GDM1 (cell line): Measurements from ENCODE around the gene MAN1B1.
"Not testable (repeated sequence)": the region's sequence is repeated elsewhere in the genome, so short reads cannot be mapped to it uniquely, and the experiment has no call there.

Source experiments
- DNase-seq: peaks from one replicate; lab custom pipeline; 2025; lab: John Stamatoyannopoulos, UW

The MAN1B1 gene

GRCh38 chr9:137052998-137053943 lies 33.5 kb upstream of the MAN1B1 start:
- no peak for DNase-seq

DNA sequence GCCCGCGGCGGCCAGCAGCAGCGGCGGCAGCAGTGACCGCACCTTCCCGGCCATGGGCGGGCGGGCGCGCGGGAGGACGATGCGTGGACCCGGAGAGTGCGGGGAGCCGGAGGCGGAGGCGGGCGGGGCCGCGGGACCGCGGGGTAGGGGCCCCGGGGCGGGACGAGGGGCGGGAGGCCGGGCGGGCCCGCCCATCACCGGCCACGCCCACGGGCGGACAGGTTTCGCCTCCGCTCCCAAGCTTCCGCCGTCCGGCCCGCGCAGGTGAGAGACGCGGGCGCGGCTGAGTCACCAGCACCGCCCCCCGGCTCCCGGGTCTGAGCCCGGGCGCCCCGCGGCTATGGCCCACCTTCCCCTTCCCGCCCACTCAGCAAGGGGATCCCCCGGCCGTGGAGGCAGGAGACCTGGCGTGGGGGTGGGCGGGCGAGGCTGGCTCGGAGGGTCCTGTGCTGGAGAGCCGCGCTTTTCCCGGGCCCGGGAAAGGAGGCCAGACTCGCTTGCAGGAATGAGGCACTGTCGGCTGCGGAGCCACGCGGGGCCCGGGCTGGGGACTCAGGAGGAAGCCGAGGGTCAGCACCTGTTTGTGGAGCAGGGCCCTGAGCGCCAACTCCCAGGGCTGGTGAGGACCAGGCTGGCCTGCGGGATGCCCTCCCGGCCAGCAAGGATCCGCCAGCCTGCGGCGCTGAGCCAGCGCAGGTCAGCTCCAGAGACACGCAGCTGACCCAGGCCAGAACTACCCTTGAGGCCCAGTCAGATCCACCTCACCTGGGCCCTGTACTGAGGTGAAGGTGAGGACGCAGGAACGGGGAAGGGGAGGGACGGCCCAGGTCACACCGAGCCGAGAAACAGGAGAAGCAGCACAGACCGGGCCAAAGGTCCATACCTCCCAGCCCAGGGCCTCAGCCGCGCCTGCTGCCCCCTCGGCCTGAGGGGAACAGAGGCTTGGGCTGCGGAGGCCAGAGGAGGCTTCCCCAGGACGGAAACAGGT lies 32.5 kb upstream of the MAN1B1 start, which contains the start of gene ENTPD2:
ENTPD2 (minus strand) TSS at position 118 of the 988 bp plus-strand sequence; CDS start at position 54, 64 bp downstream.
- DNase-seq = no peak

DNA sequence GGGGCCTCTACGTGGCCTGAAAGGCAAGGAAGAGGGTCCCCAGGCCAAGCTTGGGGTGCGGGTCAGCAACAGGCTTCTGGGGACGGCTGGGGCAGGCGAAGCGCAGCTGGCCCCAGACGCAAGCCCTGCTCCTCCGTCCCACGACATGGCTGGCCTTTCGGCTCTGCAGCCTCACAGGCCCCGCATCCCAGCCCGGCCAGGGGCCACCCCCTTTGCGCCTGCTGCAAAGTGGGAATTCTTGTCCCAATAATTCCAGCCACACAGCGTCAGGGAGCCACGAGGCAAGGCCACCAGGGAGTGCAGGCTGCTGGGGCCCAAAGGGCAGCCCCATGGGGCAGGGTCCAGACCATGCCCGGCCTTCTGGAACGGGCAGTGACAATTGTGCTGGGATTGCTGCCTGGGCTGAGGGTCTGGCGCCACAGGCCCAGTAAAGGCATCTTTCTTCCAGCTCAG lies 31.8 kb upstream of the MAN1B1 start:
- no peak for DNase-seq

GRCh38 chr9:137055385-137056364 lies 31.1 kb upstream of the MAN1B1 start:
- no peak for DNase-seq

DNA sequence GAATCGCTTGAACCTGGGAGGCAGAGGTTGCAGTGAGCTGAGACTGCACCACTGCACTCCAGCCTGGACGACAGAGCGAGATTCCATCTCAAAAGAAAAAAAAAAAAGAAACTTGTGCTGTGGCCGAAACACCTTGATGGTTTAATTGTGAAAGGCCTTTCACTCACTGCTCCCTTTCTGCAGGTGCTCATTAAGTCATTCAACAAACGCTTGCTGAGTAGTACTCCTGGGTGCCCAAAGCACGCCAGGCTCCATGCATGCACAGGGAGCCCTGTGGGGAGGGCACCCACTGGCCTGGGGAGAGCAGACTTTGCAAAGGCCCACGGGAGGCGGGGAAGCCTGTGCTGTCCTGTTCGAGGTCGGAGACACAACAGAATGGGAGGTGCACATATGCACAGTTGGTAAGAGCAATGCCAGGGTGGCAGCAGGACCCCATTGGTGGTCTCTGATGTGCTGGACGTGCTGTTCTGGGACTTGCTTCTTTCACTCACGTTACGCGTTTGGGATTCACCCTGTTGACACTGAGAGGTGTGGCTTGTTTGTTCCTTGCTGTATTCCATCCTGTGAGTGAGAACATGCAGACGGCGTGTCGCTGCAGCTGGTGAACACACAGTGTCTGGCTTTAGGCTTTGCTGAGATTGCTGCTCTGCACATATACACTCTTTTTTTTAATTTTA lies 29.9 kb upstream of the MAN1B1 start:
- no peak for DNase-seq

DNA sequence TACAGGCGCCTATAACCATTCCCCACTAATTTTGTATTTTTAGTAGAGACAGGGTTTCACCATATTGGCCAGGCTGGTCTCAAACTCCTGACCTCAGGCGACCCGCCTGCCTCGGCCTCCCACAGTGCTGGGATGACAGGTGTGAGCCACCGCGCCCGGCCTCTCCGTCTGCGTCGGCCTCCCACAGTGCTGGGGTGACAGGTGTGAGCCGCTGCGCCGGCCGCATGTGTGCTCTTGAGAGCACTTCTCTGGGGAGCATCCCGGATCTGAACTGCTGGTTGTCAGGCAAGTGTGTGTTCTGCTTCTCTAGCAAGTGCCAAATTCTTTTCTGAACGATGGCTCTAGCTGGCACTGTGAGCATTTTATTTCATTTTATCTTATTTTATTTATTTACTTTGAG lies 29.2 kb upstream of the MAN1B1 start:
- no peak for DNase-seq

DNA sequence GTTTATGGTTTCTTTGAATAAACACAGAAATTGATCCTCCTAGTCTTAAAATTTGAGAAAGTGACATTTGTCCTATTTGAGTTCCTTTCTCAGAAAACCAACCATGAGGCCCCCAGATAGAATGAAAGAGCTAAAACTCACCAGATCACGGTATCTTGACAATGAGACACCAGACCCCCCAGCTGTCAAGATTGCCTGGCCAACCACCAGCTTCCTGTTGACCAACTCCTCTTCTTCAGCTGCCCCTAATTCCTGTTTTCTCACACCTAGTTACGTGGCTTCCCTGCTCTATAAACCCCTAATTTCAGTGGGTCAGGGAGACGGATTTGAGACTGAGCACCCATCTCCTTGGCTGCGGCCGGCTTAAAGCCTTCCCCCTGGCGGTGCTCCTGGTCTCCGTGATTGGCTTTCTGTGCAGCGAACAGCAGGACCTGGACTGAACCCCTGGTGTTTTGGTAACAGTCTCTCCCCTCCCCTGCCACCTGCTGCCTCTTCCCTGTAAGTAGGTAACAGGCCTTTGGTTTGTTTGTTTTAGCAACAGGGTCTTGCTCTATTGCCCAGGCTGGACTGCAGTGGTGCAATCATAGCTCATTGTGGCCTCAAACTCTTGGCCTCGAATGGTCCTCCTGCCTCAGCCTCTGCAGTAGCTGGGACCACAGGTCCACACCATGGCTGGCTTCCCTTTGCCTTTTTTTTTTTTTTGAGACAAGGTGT lies 28.1 kb upstream of the MAN1B1 start:
- DNase-seq = no peak

DNA sequence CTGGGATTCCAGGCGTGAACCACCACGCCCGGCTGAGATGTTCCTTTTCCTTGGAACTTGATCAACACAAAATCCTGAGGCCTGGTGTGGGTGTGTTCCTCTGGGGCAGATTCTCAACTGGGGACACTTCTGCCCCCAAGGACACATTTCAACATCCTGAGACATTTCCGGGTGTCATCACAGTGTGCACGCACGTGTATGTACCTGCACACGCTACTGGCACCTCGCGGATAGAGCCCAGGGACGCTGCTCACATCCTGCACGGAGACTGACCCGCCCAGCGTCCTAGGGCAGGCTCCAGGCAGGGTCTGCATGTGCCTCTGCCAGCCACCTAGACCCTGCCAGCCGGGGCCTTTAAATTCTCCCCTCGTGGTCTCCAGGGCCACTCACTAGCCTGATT lies 24.4 kb upstream of the MAN1B1 start:
- no peak for DNase-seq

DNA sequence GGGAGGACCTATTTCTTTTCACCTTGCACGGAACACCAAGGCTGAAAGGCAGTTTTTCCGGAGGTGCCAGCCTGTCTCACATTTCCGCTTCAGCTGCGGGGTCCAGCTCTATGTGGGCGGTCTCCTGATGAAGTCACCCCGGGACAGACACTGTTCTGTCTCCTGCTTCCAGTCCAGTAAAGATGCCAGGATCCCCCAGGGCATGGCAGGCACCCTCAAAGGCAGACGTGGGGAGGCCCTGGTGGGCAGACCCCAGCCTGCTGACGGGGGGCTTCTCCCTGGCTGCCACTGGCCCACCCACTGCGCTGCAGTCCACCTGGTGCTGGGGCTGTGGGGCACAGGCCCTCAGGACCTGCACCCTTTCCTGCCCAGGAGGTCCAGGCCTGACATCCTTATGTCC lies 24.0 kb upstream of the MAN1B1 start:
- not testable (repeated sequence) for DNase-seq

GRCh38 chr9:137063311-137064026 lies 23.3 kb upstream of the MAN1B1 start:
- DNase-seq = no peak

DNA sequence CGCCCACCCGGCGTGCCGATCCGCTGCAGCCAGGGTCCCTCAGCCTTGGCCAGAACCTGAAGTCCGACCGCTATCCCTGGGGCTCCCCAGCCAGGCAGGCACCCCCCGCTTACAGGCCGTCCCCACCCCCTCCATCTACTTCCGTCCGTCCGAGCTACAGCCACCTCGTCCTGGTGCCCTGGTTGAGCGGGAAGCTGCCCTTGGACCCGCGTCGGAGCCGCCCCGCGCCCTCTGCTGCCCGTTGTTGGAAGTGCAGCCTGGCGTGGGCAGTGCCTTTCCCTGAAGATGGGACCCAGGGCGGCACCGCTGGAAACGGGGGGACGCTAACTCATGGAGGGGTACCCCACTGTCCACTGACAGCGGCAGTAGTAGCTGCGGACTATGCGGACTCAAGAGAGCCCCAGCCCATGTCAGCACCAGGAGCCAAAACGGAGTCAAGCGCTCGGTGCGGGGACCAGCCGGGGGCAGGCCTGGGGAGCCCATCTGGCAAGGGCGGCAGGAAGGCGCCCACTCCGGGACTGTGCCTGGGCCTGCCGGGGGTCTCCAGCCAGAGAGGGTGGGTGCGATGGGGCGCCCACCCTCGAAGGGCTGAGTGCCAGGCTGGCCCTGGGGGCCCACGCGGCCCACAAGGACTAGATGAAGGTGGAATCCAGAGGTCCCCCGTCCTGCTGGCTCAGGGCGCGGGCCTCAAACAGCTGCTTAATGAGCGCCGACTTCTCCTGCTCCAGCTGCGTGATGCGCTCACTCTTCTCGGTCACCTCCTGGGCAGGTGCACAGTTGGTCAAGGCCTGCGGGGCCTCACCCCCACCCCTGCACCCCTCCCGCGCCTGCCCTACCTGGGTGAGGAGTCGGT lies 22.5 kb upstream of the MAN1B1 start:
- DNase-seq = peak; percentile 48

GRCh38 chr9:137064880-137065164 lies 22.0 kb upstream of the MAN1B1 start:
- DNase-seq = no peak

GRCh38 chr9:137065336-137065967 lies 21.3 kb upstream of the MAN1B1 start:
- no peak for DNase-seq

GRCh38 chr9:137066096-137066861 lies 20.5 kb upstream of the MAN1B1 start:
- no peak for DNase-seq

DNA sequence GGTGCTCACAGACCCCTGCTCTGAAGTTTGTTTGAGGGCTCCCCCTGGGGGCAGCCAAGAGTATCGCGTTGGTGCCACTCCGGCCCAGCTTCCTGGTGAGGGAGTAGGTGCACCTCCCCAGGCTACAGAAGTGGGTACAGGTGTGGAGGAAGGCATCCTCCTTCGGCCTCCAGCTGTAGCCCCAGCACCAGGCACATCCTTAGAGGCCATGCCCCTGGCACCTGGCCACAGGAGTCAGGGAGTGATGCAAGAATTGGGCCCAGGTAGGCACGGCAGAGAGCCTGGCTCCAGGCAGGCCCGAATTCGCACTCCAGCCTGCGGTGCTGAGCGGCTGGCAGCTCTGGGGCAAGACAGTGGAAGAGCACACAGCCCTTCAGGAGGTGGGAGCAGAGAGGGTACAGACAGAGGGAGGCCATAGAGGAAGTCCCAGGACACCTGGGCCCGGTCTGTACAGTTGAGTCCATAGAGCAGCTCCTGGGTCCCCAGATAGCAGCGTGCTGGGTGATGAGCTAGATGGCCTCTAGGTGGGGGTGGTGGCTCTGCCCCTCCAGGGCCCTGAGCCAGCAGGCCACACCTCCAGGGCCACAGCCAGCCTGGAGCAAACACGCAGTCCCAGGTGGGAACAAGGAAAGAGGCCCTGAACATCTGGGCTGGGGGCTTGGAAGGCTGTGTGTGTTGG lies 18.8 kb upstream of the MAN1B1 start:
- DNase-seq = peak; percentile 66
